ENCODE results near the gene KCNIP4. TPM values are rescaled to one million over a fixed set of nuclear protein-coding genes. Genes with fewer than 3 reads are reported as not detected.

The KCNIP4 gene
- total and polyA plus RNA-seq, 2 donors (not counting 1 experiment from before 2014, with no cell fraction given): not detected

GRCh38 chr4:21554500-21554899, 394.1 kb downstream of the KCNIP4 start:
- Histone ChIP-seq H2AFZ (ENCODE audit: insufficient read depth, low read depth, low read length, poor library complexity, severe bottlenecking) (no peak overlapping the region), H3K36me3 (replicated peaks in 1 of 2; ENCODE audit: control extremely low read depth in 1 of 2, control insufficient read depth in 1 of 2, extremely low read depth in 1 of 2, insufficient read depth in 2 of 2, low read length in 1 of 2) (no peaks in the 10 kb centered on the region), H4K20me1 (ENCODE audit: control insufficient read depth, insufficient read depth, low read length, poor library complexity, severe bottlenecking) (no peaks in the 10 kb centered on the region), H3K4me2 (replicated peaks; ENCODE audit: low read depth, low read length, poor library complexity, severe bottlenecking) (no peak overlapping the region), H3K9me3 (ENCODE audit: control extremely low read depth in 1 of 3, control insufficient read depth in 2 of 3, insufficient read depth in 1 of 3, low read length in 2 of 3) (no peaks in the 10 kb centered on the region), H3K79me2 (ENCODE audit: control insufficient read depth, insufficient read depth, low read length) (no peaks in the 10 kb centered on the region), H3K4me3 (ENCODE audit: control extremely low read depth in 1 of 5, extremely low read depth in 1 of 5, insufficient read depth in 1 of 5, low read depth in 2 of 5, low read length in 4 of 5) (no peak overlapping the region), H3K27me3 (replicated peaks in 1 of 4; ENCODE audit: control extremely low read depth in 1 of 4, control insufficient read depth in 3 of 4, insufficient read depth in 4 of 4, low read length in 3 of 4) (no peaks in the 10 kb centered on the region), H3K9ac (ENCODE audit: low read length) (no peak overlapping the region), H3K4me1 (ENCODE audit: control insufficient read depth in 2 of 2, insufficient read depth in 2 of 2, low read length in 2 of 2) (no peaks in the 10 kb centered on the region), H3K27ac (ENCODE audit: low read length in 2 of 2) (no peak overlapping the region)
- ATAC-seq (ENCODE audit: low read depth): no peak
- ChIA-PET POLR2A (no interaction called here), CTCF (no interaction called here)
- H3K4me3 Mint-ChIP-seq: no peak overlapping the region
- peaks cover 2% of the 10 kb centered on the region for H3K9me3 Mint-ChIP-seq (ENCODE audit: insufficient read depth)
- H3K4me1 Mint-ChIP-seq: no peaks in the 10 kb centered on the region
- WGBS (ENCODE audit: insufficient coverage): 4% methylated on average over 3 of the region's 3 CpGs
- TF ChIP-seq EZH2 (IDR thresholded peaks at IDR 0.05; ENCODE audit: borderline replicate concordance, insufficient read depth, low read depth, low read length, poor library complexity, severe bottlenecking) (no peak), CTCF (IDR thresholded peaks at IDR 0.05) (no peak)
- intact Hi-C loops (cut with micrococcal nuclease): no loop called here
- H3K27ac Mint-ChIP-seq: no peak overlapping the region
- no peak for DNase-seq
- H3K27me3 Mint-ChIP-seq: no peaks in the 10 kb centered on the region

GRCh38 chr4:21554066-21554465, 394.5 kb downstream of the KCNIP4 start:
- H3K79me2 ChIP-seq (ENCODE audit: control insufficient read depth, insufficient read depth, low read length): no peaks in the 10 kb centered on the region
- Mint-ChIP-seq H3K4me1 (no peaks in the 10 kb centered on the region), H3K27me3 (no peaks in the 10 kb centered on the region), H3K9me3 (ENCODE audit: insufficient read depth) (peaks cover 2% of the 10 kb centered on the region), H3K27ac (no peak overlapping the region), H3K4me3 (no peak overlapping the region)
- no peak overlapping the region for H3K9ac ChIP-seq (ENCODE audit: low read length)
- H2AFZ ChIP-seq (ENCODE audit: insufficient read depth, low read depth, low read length, poor library complexity, severe bottlenecking): no peak overlapping the region
- no peaks in the 10 kb centered on the region for H3K4me1 ChIP-seq (ENCODE audit: control insufficient read depth in 2 of 2, insufficient read depth in 2 of 2, low read length in 2 of 2)
- H3K4me2 ChIP-seq (replicated peaks; ENCODE audit: low read depth, low read length, poor library complexity, severe bottlenecking): no peak overlapping the region
- H3K27ac ChIP-seq (ENCODE audit: low read length in 2 of 2): no peak overlapping the region
- no peaks in the 10 kb centered on the region for H3K36me3 ChIP-seq (replicated peaks in 1 of 2; ENCODE audit: control extremely low read depth in 1 of 2, control insufficient read depth in 1 of 2, extremely low read depth in 1 of 2, insufficient read depth in 2 of 2, low read length in 1 of 2)
- H3K4me3 ChIP-seq (ENCODE audit: control extremely low read depth in 1 of 5, extremely low read depth in 1 of 5, insufficient read depth in 1 of 5, low read depth in 2 of 5, low read length in 4 of 5): no peak overlapping the region
- H3K27me3 ChIP-seq (replicated peaks in 1 of 4; ENCODE audit: control extremely low read depth in 1 of 4, control insufficient read depth in 3 of 4, insufficient read depth in 4 of 4, low read length in 3 of 4): no peaks in the 10 kb centered on the region
- no peak for TF ChIP-seq CTCF (IDR thresholded peaks at IDR 0.05)
- TF ChIP-seq EZH2 (IDR thresholded peaks at IDR 0.05; ENCODE audit: borderline replicate concordance, insufficient read depth, low read depth, low read length, poor library complexity, severe bottlenecking): no peak
- WGBS (ENCODE audit: insufficient coverage): no CpG with 5 or more reads among the region's 1 CpG
- DNase-seq (no peak), ATAC-seq (ENCODE audit: low read depth) (no peak)
- CTCF ChIA-PET: no interaction called here
- intact Hi-C loops (cut with micrococcal nuclease): no loop called here
- H4K20me1 ChIP-seq (ENCODE audit: control insufficient read depth, insufficient read depth, low read length, poor library complexity, severe bottlenecking): no peaks in the 10 kb centered on the region
- no peaks in the 10 kb centered on the region for H3K9me3 ChIP-seq (ENCODE audit: control extremely low read depth in 1 of 3, control insufficient read depth in 2 of 3, insufficient read depth in 1 of 3, low read length in 2 of 3)
- POLR2A ChIA-PET: no interaction called here
